WERI-Rb-1 (cell line): ENCODE data around the gene RABGAP1L.

ENCODE experiments used
- DNase-seq: peaks from one replicate; pipeline ENCODE4 v3.0.0-alpha.2; 2020
- H3K27ac ChIP-seq: fragments of 250-450 bp; sonication (Bioruptor Pico); 2 replicates; pipeline ENCODE4 v1.5.1; 2020; ENCODE audit warnings: mild to moderate bottlenecking, moderate library complexity
- H3K27me3 ChIP-seq: fragments of 250-450 bp; sonication (Bioruptor Pico); 2 replicates; pipeline ENCODE4 v1.5.1; 2021; ENCODE audit warnings: mild to moderate bottlenecking, low read depth, moderate library complexity; ENCODE audit not compliant: insufficient read depth, severe bottlenecking
- H3K36me3 ChIP-seq: fragments of 250-450 bp; sonication (Bioruptor Pico); 2 replicates; pipeline ENCODE4 v1.5.1; 2020; ENCODE audit warnings: mild to moderate bottlenecking, moderate library complexity
- H3K4me3 ChIP-seq: 2 replicates; pipeline ENCODE4 v1.5.1; 2011; ENCODE audit warnings: low read depth, mild to moderate bottlenecking, control low read depth, low read length
- H3K9me3 ChIP-seq: fragments of 250-450 bp; sonication (Bioruptor Pico); 2 replicates; pipeline ENCODE4 v1.5.1; 2021; ENCODE audit warnings: mild to moderate bottlenecking, moderate library complexity; ENCODE audit not compliant: severe bottlenecking
- CTCF ChIP-seq: IDR thresholded peaks from 2 replicates; pipeline ENCODE4 v1.5.1; 2011; ENCODE audit warnings: low read depth, mild to moderate bottlenecking, control low read depth, inconsistent platforms, low read length

The RABGAP1L gene

GRCh38 chr1:174898102-174898797 is 738.9 kb downstream of the RABGAP1L start:
- no peak for DNase-seq
- H3K36me3 ChIP-seq, result no peaks in the 10 kb centered on the region; the same call in 1 of the 2 replicates
- H3K27ac ChIP-seq, result no peak overlapping the region
- no peaks in the 10 kb centered on the region for H3K27me3 ChIP-seq
- H3K4me3 ChIP-seq, result no peak overlapping the region
- no peak for TF ChIP-seq CTCF
- peaks cover 4% of the 10 kb centered on the region for H3K9me3 ChIP-seq

GRCh38 chr1:174900317-174900716 is 741.0 kb downstream of the RABGAP1L start:
- H3K4me3 ChIP-seq, result no peak overlapping the region
- H3K9me3 ChIP-seq, result peaks cover 4% of the 10 kb centered on the region
- H3K27me3 ChIP-seq, result no peaks in the 10 kb centered on the region
- H3K36me3 ChIP-seq, result no peaks in the 10 kb centered on the region
- DNase-seq, result no peak
- no peak overlapping the region for H3K27ac ChIP-seq
- TF ChIP-seq CTCF, result no peak

GRCh38 chr1:174902531-174903099 is 743.3 kb downstream of the RABGAP1L start:
- Histone ChIP-seq H3K9me3 (peaks cover 4% of the 10 kb centered on the region), H3K27ac (no peak overlapping the region), H3K4me3 (no peak overlapping the region), H3K27me3 (no peaks in the 10 kb centered on the region), H3K36me3 (no peaks in the 10 kb centered on the region)
- no peak for TF ChIP-seq CTCF
- no peak for DNase-seq

- H3K27me3 ChIP-seq, result no peaks in the 10 kb centered on the region
- H3K4me3 ChIP-seq, result no peak overlapping the region
- DNase-seq, result no peak
- H3K27ac ChIP-seq, result no peak overlapping the region
- no peaks in the 10 kb centered on the region for H3K36me3 ChIP-seq
- H3K9me3 ChIP-seq, result no peaks in the 10 kb centered on the region
- no peak for TF ChIP-seq CTCF
Measured at GRCh38 chr1:174911606-174912005, 752.3 kb downstream of the RABGAP1L start.

- H3K4me3 ChIP-seq, result no peak overlapping the region
- H3K36me3 ChIP-seq, result no peaks in the 10 kb centered on the region
- no peak for DNase-seq
- H3K27ac ChIP-seq, result no peak overlapping the region
- TF ChIP-seq CTCF, result no peak
- no peaks in the 10 kb centered on the region for H3K9me3 ChIP-seq
- H3K27me3 ChIP-seq, result no peaks in the 10 kb centered on the region
Measured at GRCh38 chr1:174912264-174912663, 752.9 kb downstream of the RABGAP1L start.
